Hepatocyte (in vitro differentiated cells): ENCODE measurements around the gene RCN1.

Source experiments
- CTCF ChIP-seq: fragments of 200-600 bp; sonication (generic); IDR thresholded peaks from 2 replicates; pipeline ENCODE4 v1.5.1; 2016; ENCODE audit warnings: antibody characterized with exemption, mild to moderate bottlenecking; ENCODE audit not compliant: poor library complexity
- EZH2 ChIP-seq: fragments of 200-600 bp; sonication (generic); IDR thresholded peaks from 2 replicates; pipeline ENCODE4 v1.6.1; 2016; ENCODE audit warnings: antibody characterized with exemption, mild to moderate bottlenecking, borderline replicate concordance
- EZH2phosphoT487 ChIP-seq: fragments of 200-600 bp; sonication (generic); IDR thresholded peaks from one replicate; pipeline ENCODE4 v1.6.1; 2018; ENCODE audit warnings: antibody characterized with exemption, mild to moderate bottlenecking, low read depth, moderate library complexity; ENCODE audit not compliant: unreplicated experiment, severe bottlenecking

GRCh38 chr11:32131321-32131720, 40.4 kb downstream of the RCN1 start:
- TF ChIP-seq CTCF (no peak), EZH2 (no peak), EZH2phosphoT487 (no peak)
